Smooth muscle cell of the brain vasculature (primary cell): ENCODE results near the gene CDH5.
"Not testable (repeated sequence)": the region's sequence is repeated elsewhere in the genome, so short reads cannot be mapped to it uniquely, and the experiment has no call there.

Experiments
- DNase-seq: peaks from one replicate; pipeline ENCODE4 v3.0.0-alpha.2; 2012; ENCODE audit warnings: low read depth, low spot score

Gene CDH5

GRCh38 chr16:66366433-66367299 lies at the start of gene CDH5:
CDH5 (plus strand) TSS chr16:66366691; CDS start chr16:66379338, 12,647 bp downstream.
- DNase-seq = no peak

GRCh38 chr16:66318505-66318904 lies 48.0 kb upstream of the CDH5 start:
- no peak for DNase-seq

GRCh38 chr16:66320774-66321173 lies 45.7 kb upstream of the CDH5 start:
- no peak for DNase-seq

- no peak for DNase-seq
Measured at GRCh38 chr16:66322174-66322573, 44.3 kb upstream of the CDH5 start.

GRCh38 chr16:66324815-66325515 lies 41.5 kb upstream of the CDH5 start:
- no peak for DNase-seq

GRCh38 chr16:66325717-66326376 lies 40.6 kb upstream of the CDH5 start:
- DNase-seq = no peak

- DNase-seq = no peak
Measured at GRCh38 chr16:66326991-66327513, 39.4 kb upstream of the CDH5 start.

- no peak for DNase-seq
Measured at GRCh38 chr16:66328282-66328681, 38.2 kb upstream of the CDH5 start.

GRCh38 chr16:66331464-66331863 lies 35.0 kb upstream of the CDH5 start:
- not testable (repeated sequence) for DNase-seq

- DNase-seq = no peak
Measured at GRCh38 chr16:66332634-66333610, 33.6 kb upstream of the CDH5 start.

- DNase-seq = no peak
Measured at GRCh38 chr16:66334853-66335574, 31.5 kb upstream of the CDH5 start.

GRCh38 chr16:66335704-66336329 lies 30.7 kb upstream of the CDH5 start:
- peak; percentile 72 for DNase-seq

GRCh38 chr16:66337463-66338188 lies 28.9 kb upstream of the CDH5 start:
- no peak for DNase-seq

- DNase-seq = no peak
Measured at GRCh38 chr16:66342294-66342900, 24.1 kb upstream of the CDH5 start.

- no peak for DNase-seq
Measured at GRCh38 chr16:66344533-66345145, 21.9 kb upstream of the CDH5 start.

- DNase-seq = no peak
Measured at GRCh38 chr16:66346221-66346620, 20.3 kb upstream of the CDH5 start.

- DNase-seq = no peak
Measured at GRCh38 chr16:66352304-66352703, 14.2 kb upstream of the CDH5 start.

GRCh38 chr16:66353055-66353454 lies 13.4 kb upstream of the CDH5 start:
- no peak for DNase-seq
